GM18517 (cell line): ENCODE measurements around the gene DGCR8.

ENCODE experiments used
- ATAC-seq: cut with Tn5 transposase; IDR thresholded peaks from one replicate; pipeline ENCODE4 v1.9.1; 2021; ENCODE audit warnings: mild to moderate bottlenecking, moderate library complexity; ENCODE audit not compliant: unreplicated experiment

Gene DGCR8

GRCh38 chr22:20108757-20109230, 28.8 kb downstream of the DGCR8 start:
- ATAC-seq = no peak

GRCh38 chr22:20109411-20110358, 29.6 kb downstream of the DGCR8 start:
- no peak for ATAC-seq

- ATAC-seq = no peak
Observed at GRCh38 chr22:20110359-20110985, 30.4 kb downstream of the DGCR8 start.

- no peak for ATAC-seq
Observed at GRCh38 chr22:20111045-20111688, 31.1 kb downstream of the DGCR8 start.

GRCh38 chr22:20111689-20112622, 31.9 kb downstream of the DGCR8 start:
- no peak for ATAC-seq

GRCh38 chr22:20112623-20113511, 32.8 kb downstream of the DGCR8 start:
- no peak for ATAC-seq

GRCh38 chr22:20113551-20114310, 33.7 kb downstream of the DGCR8 start:
- ATAC-seq = no peak

- no peak for ATAC-seq
Observed at GRCh38 chr22:20114506-20115475, 34.8 kb downstream of the DGCR8 start.

- no peak for ATAC-seq
Observed at GRCh38 chr22:20115691-20116375, 35.8 kb downstream of the DGCR8 start, which contains the start of gene RANBP1. TSS of gene RANBP1 (plus strand) at chr22:20116104. CDS start at chr22:20116185, 81 bp downstream.

- ATAC-seq = no peak
Observed at GRCh38 chr22:20116376-20116950, 36.4 kb downstream of the DGCR8 start.

- peak; percentile 79 for ATAC-seq
Observed at GRCh38 chr22:20116951-20117632, 37.1 kb downstream of the DGCR8 start, which contains the start of gene TRMT2A. TSS of gene TRMT2A (minus strand) at chr22:20117226. CDS start at chr22:20116906, 320 bp downstream.

GRCh38 chr22:20117633-20118299, 37.7 kb downstream of the DGCR8 start:
- ATAC-seq = peak; percentile 15

- no peak for ATAC-seq
Observed at GRCh38 chr22:20118300-20119020, 38.4 kb downstream of the DGCR8 start.

GRCh38 chr22:20121856-20122415, 41.9 kb downstream of the DGCR8 start:
- ATAC-seq = no peak
